OCI-LY1 (cell line): ENCODE data around the gene CERS6.

Experiments used
- EZH2 ChIP-seq: fragments of 200-600 bp; sonication (generic), shearing (Covaris generic); IDR thresholded peaks from 2 replicates; pipeline ENCODE4 v1.8.0; 2017; ENCODE audit warnings: borderline replicate concordance, mixed run types, mild to moderate bottlenecking, antibody characterized with exemption, low read length, moderate library complexity, mixed read lengths
- TF ChIP-seq, protein P1 (sequence below): fragments of 200-600 bp; sonication (generic), shearing (Covaris generic); IDR thresholded peaks from 2 replicates; pipeline ENCODE4 v1.5.1; 2017; ENCODE audit warnings: mild to moderate bottlenecking, antibody characterized with exemption, low read length, moderate library complexity, mixed read lengths

- TF ChIP-seq, protein P1, sequence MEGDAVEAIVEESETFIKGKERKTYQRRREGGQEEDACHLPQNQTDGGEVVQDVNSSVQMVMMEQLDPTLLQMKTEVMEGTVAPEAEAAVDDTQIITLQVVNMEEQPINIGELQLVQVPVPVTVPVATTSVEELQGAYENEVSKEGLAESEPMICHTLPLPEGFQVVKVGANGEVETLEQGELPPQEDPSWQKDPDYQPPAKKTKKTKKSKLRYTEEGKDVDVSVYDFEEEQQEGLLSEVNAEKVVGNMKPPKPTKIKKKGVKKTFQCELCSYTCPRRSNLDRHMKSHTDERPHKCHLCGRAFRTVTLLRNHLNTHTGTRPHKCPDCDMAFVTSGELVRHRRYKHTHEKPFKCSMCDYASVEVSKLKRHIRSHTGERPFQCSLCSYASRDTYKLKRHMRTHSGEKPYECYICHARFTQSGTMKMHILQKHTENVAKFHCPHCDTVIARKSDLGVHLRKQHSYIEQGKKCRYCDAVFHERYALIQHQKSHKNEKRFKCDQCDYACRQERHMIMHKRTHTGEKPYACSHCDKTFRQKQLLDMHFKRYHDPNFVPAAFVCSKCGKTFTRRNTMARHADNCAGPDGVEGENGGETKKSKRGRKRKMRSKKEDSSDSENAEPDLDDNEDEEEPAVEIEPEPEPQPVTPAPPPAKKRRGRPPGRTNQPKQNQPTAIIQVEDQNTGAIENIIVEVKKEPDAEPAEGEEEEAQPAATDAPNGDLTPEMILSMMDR = no peak
- TF ChIP-seq EZH2 = no peak
Observed at GRCh38 chr2:168534926-168535325, 78.9 kb downstream of the CERS6 start.
